GM10248 (cell line): ENCODE results near the gene MYEF2.

ENCODE experiments used
- CTCF ChIA-PET: fragments of 300-600 bp; sonication (Branson Sonifier 250); formaldehyde crosslinking; extraction: SDS; loops from one replicate; lab custom pipeline; 2021; ENCODE audit warnings: antibody characterized with exemption; lab: Yijun Ruan, JAX
- POLR2A ChIA-PET: fragments of 350-650 bp; sonication (Branson Sonifier 250); formaldehyde crosslinking; extraction: SDS; loops from one replicate; lab custom pipeline; 2020; ENCODE audit warnings: antibody characterized with exemption; lab: Yijun Ruan, JAX
- DNase-seq: peaks from one replicate; pipeline ENCODE4 v3.0.0; 2012; ENCODE audit errors: extremely low spot score
- TF ChIP-seq, protein P1 (sequence below): IDR thresholded peaks from 2 replicates; pipeline ENCODE4 v1.5.1; 2012; ENCODE audit warnings: mild to moderate bottlenecking, low read depth; ENCODE audit errors: extremely low read depth, missing control alignments, control extremely low read depth

Gene MYEF2

DNA sequence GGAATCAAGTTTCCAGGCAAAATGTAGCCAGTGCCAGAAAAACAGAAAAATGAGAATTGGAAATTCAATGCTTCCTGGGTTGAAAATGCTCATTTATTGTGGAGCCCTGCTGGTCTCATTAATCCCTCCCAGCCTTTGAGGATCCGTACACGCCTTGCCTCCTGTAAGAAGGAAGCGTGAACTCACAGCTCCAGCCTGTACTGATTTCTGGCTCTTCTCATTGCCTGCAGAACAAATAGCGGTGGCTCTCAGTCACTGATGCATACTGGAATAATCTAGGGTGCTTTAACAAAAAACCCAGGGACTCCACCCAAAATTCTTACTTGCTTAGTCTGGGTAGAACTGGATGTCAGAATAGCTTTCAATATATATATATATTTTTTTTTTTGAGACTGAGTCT lies 86.6 kb downstream of the MYEF2 start:
- TF ChIP-seq, protein P1, sequence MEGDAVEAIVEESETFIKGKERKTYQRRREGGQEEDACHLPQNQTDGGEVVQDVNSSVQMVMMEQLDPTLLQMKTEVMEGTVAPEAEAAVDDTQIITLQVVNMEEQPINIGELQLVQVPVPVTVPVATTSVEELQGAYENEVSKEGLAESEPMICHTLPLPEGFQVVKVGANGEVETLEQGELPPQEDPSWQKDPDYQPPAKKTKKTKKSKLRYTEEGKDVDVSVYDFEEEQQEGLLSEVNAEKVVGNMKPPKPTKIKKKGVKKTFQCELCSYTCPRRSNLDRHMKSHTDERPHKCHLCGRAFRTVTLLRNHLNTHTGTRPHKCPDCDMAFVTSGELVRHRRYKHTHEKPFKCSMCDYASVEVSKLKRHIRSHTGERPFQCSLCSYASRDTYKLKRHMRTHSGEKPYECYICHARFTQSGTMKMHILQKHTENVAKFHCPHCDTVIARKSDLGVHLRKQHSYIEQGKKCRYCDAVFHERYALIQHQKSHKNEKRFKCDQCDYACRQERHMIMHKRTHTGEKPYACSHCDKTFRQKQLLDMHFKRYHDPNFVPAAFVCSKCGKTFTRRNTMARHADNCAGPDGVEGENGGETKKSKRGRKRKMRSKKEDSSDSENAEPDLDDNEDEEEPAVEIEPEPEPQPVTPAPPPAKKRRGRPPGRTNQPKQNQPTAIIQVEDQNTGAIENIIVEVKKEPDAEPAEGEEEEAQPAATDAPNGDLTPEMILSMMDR, result no peak
- ChIA-PET POLR2A (no interaction called here), CTCF (interaction anchor here (1.4 to 1.5 kb wide), 2 partner anchors 14 to 103 kb away, joined by 4 to 5 read pairs; no protein-coding TSS in a partner anchor)
- DNase-seq, result no peak

DNA sequence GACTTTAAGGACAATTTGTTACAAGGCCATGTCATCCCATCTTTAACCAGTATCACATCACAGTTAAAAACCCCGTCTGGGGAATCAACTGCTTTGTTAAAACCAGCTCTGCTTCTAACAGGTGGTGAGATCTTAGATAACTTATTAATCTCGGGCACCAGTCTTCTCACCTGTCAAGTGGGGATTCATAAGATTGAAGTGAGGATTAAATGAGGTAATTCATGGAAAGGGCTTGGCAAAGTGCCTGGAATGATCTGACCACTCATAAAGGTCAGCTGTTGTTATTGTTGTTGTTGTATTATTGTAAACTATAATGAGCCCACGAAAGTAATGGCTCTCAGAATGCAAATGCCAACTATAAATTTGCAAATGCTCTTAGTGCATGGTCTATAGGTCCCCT lies 87.4 kb downstream of the MYEF2 start:
- TF ChIP-seq, protein P1, result no peak
- no peak for DNase-seq
- ChIA-PET CTCF (interaction anchor here (0.9 to 1.5 kb wide), 3 partner anchors 14 to 102 kb away, joined by 3 to 5 read pairs (median 4); no protein-coding TSS in a partner anchor), POLR2A (no interaction called here)

DNA sequence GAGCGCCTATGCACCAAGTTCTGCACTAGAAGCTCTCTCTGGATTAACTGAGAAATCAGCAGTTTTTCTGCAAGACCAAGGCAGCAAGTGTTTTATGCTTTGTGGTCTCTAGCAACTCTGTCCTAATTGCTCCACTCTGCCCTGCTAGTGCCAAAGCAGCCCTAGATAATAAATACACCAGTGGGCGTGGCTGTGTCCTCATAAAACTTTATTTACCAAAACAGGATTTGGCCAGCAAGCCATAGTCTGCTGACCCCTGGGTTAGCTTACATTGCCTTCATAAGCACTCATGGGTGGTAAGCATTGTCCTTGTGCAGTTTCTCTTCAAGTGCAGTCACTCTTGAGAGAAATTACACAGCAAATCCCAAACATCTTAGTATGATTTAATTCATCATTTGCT lies 88.0 kb downstream of the MYEF2 start:
- POLR2A ChIA-PET, result no interaction called here
- TF ChIP-seq, protein P1, result no peak
- DNase-seq, result no peak
- CTCF ChIA-PET, result interaction anchor here (0.9 to 1.5 kb wide), 3 partner anchors 15 to 102 kb away, joined by 3 to 5 read pairs (median 4); no protein-coding TSS in a partner anchor

DNA sequence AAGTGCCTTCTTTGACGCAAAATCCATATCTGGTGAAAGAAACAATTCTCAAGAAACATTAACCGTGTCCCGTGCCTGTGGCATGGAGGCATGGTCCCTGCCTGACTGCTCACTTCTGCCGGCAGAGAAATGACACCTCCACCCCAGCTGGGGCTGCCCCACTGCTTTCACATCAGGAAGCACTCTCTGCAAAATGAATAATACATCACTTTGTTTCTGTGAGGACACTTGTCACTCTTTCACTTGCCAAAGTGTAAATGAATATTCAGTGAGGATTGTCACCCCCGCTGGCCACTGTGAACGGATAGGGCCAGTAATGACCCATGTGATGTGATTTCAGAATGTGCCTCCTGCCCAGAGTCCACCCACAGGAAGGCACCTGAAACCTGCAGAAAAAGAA lies 88.4 kb downstream of the MYEF2 start:
- TF ChIP-seq, protein P1, result no peak
- CTCF ChIA-PET, result no interaction called here
- POLR2A ChIA-PET, result no interaction called here
- DNase-seq, result no peak

DNA sequence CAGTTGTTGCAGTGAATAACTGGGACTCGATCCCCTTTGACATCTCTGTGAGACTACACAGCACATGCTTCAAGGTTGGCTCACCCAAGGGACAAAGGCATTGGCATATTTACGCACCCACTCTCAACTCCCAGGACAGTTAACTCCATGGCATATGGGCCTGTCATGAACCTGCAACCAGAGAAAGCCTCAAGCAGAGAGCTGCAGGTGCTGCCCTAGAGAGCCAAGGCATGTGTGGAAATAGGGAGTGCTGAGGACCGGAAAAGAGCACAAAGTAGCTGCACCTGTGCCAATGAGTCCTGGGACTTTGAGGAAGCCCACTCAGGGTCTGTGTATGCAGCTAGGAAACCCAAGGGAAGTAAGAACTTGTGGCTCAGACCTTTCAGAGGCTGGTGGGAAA lies 90.3 kb downstream of the MYEF2 start:
- TF ChIP-seq, protein P1, result no peak
- CTCF ChIA-PET, result interaction anchor here (0.7 to 1.3 kb wide), 4 partner anchors 31 to 376 kb away, joined by 3 read pairs; no protein-coding TSS in a partner anchor
- no peak for DNase-seq
- POLR2A ChIA-PET, result no interaction called here

DNA sequence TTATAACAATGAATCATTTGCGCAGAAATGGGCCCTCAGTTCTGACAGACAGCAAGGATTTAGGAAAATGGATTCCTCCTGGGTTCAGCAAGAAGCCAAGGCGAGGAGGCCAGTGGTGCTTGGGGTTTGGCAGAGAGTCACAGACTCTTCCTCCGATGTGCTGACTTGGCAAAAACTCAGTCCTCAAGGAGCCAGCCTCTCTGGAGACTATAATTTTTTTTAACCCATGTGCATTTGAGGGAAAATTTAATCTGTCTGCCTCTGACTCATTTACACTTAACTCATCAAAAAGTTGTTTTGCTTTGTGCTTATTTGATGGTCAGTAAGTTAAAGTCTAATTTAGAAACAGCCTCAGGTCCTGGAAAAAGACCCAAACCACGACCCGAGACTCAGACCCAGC lies 91.5 kb downstream of the MYEF2 start:
- ChIA-PET CTCF (no interaction called here), POLR2A (no interaction called here)
- TF ChIP-seq, protein P1, result no peak
- no peak for DNase-seq
